IPS-NIHi11 (cell line): ENCODE results near the gene ZNF358.
A peak's percentile ranks its signal among the peaks of the same experiment; 100 is the strongest.

Experiments used
- DNase-seq: peaks from one replicate; pipeline ENCODE4 v3.0.0; 2012; ENCODE audit warnings: mixed read lengths, low spot score

Gene ZNF358

DNA sequence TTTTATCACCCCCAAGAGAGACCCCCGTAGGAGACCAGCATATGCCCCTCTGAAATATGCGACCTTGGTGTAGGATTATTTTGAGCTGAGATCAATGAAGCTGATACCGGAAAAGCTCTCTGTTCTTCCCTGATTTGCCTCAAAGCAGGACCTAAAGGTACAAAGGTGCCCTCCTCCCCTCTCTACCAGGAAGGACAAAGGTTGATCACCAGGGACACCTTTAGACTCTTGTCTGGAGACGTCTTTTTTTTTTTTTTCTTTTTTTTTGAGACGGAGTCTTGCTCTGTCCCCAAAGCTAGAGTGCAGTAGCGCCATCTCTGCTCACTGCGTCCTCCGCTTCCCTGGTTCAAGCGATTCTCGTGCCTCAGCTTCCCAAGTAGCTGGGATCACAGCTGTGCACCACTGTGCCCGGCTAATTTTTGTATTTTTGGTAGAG is 26.3 kb upstream of the ZNF358 start:
- DNase-seq: no peak

DNA sequence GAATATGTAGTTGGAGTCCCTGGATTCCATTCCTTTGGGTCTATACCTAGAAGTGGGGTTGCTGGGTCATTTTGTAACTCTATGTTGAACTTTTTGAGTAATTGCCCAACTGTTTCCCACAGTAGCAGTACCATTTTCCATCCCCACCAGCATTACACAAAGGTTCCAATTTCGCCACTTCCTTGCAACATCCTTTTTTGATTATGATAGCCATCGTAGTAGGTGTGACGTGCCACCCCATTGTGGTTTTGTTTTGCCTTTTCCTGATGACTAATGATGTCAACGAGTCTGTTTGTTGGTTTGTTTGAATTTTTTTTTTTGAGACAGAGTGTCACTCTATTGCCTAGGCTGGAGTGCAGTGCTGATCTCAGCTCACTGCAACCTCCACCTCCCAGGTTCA is 23.8 kb upstream of the ZNF358 start:
- DNase-seq: no peak

DNA sequence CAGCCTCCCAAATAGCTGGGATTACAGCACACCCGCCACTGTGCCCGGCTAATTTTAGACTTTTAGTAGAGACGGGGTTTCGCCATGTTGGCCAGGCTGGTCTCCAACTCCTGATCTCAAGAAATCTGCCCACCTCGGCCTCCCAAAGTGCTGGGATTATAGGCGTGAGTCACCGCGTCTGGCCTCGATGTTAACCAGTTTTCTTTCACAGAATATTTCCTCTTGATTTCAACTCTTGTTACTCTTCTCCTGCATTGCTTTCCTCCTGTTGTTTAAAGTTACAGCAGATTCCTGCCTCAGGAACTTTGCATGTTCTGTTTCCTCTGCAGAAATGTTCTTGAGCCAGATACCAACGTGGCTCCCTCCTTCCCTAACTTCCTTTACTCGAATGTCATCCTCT is 23.3 kb upstream of the ZNF358 start:
- no peak for DNase-seq

DNA sequence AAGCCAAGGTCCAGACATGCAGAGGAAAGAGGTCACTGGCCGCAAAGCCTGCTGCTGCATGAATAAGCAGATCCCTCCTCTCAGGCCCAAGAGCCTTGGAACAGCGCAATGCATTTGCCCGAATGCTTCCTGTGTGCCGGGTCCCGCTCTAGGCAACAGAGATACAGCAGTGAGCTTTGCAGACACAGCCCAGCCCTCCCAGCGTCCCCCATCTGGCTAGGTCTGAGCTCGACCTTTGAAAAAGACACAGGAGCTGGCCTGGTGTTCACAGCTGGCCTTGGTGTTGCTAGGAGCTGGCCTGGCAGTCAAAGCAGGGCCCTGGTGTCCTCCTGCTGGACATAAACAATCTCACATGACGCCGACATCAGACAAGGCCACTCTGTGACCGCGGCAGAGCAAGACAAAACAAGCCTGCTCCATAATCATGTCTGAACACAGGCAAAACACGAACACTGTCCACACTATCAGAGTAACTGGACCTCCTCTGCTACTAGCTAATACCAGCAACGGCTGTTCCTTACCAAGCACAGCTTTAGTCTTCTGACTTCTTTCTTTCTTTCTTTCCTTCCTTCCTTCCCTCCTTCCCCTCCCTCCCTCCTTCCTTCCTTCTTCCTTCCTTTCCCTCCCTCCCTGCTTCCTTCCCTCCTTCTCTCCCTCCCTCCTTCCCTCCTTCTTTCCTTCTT is 21.3 kb upstream of the ZNF358 start:
- no peak for DNase-seq

DNA sequence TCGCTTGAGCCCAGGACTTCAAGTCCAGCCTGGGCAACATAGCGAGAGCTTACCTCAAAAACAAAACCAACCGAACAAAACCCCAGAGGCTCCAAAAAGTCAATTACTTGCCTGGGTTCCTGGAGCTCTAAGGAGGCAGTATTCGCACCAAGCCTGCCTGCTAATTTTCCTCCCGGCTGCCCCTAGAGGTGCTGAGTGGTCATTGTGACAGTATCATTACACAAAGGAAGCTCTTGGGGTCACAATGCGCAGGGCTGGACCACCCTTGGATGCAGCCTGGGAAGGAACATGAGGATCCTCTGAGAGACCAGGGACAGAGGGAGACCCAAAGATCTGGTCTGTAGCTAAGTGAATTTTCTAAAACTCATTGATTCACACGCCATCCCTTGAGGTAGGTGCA is 18.6 kb upstream of the ZNF358 start:
- DNase-seq: no peak

DNA sequence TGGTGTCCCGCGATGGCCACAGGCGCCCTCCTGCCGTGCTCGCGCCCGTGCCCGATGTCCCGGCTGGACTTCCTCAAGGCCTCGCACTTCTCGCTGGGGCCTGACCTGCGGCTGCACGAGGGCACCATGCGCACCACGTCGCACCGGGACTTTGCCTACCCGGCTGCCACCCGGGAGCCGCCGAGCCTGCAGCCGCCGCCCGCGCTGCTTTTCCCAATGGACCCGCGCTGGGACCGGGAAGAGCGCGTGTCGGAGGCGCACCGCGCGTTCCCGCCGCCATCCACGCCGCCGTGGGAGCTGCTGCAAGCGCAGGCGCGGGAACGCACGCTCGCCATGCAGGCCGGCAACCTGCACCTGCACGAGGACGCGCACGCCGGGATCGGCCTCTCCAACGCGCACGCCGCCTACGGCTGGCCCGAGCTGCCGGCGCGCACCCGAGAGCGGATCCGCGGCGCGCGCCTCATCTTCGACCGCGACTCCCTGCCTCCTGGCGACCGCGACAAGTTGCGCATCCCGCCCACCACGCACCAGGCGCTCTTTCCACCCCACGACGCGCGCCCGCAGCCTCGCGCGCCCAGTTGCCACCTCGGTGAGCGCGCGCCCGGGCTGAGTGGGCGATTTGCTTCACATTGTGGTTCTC is 15.0 kb upstream of the ZNF358 start:
- DNase-seq: peak; percentile 91

DNA sequence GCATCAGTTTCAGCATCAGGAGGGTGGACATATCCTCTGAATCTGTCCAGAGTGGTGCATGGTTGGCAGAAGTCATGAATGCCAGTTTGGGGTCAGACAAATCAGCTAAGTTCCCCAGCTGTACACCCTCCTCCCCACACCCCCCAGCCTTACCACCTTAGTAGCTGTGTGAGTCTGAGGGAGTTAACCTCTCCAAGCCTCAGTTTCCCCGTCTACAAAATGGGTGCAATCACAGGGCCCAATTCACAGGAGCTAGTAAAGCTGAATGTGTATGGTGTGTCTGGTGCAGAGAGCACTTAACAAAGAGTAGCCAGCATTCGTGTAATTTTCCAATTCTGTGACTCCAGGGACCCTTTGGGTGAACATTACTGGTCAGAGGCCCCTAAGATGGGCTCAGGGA is 13.4 kb upstream of the ZNF358 start:
- no peak for DNase-seq

DNA sequence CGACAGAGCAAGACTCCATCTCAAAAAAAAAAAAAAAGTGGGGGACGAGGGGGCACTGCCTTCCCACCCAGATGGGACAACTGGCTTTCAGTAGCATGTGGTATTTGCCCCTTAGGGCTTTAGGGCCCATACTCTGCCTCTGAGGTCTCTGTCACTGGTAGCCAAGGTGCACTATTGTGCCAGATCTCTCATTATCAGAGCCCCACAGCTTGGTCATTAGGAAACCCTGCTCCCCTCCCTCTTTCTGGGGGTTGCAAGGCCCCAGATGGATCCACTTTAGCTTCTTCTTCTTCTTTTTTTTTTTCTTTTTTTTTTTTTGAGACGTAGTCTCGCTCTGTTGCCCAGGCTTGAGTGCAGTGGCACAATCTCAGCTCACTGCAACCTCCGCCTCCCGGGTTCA is 11.2 kb upstream of the ZNF358 start:
- no peak for DNase-seq

DNA sequence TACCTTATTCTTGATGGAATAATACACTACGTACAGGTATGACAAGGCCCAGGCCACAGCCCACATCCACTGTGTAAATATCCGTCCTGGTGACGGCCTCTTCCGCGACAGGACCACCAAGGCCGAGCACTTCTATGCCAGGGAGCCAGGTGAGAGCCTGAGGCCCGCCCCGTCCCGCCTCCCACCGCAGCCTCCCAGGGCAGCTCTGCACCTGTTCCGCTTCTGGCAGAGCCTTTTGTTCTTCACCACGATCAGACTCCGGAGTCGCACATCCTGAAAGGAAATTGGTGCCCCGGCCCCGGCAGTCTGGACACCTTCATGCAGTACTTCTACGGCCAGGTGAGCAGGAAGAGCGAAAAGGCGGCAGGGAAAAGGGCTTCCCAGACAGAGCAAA is 10.6 kb upstream of the ZNF358 start:
- no peak for DNase-seq

DNA sequence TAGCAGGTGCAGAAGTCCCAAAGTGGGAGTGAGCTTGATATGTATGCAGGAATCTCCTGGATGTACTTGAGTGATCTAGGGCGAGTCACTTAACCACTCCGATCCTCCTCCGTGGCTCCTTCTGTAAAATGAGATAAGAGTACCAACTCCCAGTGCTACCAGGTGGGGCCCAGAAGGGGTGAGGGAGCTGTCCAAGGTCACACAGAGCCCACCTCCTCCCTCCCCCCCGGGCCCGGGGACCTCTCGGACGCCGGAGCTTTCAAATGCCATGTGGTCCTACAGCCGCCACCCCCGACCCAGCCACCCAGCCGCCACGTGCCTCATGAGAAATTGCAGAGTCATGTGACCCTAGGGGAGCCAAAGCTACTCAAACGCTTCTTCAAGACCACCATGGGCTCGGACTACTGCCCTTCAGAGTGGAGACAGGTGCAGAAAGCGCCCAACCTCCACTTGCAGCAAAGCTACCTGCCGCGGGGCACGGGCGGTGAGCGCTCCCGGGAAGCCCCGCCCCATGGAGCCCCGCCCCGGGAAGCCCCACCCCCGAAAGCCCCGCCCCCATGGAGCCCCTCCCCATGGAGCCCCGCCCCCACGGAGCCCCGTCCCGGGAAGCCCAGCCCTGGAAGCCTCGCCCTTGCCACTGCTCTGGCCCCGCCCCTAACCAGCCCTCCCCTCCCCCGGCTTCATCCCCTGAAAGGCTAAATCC is 10.1 kb upstream of the ZNF358 start:
- peak; percentile 89 for DNase-seq

DNA sequence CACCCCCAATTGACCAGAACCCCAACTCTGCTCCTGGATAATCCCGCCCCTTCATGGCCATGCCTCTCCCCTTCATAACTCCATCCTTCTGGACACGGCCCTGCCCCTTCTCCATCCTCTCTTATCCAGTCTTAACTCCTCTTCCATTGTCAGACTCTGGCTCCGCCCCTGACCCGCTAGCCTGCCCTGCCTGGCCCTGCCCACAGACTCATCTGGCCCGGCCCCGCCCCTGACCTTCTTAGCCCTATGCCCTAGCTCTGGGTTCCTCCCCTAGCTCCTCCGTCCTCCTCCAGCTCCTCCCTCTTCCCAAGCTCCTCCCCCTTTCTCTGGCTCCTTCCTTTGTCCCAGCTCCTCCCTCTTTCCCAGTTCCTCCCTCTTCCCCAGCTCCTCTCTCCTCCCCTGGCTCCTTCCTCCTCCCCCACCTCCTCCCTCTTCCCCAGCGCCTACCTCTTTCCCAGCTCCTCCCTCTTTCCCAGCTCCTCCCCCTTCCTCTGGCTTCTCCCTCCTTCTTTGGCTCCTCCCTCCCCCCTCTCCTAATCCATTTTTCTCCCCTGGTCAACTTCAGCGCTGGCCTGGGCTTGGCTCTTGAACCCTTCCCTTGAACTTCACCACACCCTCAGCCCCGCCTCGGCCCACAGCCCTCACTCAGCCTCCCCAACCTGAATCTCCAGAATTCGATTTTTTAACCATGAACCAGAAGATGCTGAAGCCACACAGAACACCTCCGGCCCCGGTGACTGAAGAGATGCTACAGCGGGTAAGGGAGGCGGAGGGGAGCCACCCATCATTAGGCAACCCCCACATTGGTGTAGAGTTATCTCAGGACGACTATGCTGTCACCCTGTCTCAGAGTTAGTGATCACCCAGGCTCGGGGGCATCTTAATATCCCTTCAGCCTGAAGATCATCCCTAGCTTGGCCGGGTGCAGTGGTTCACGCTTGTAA is 9.2 kb upstream of the ZNF358 start:
- peak; percentile 74 for DNase-seq

DNA sequence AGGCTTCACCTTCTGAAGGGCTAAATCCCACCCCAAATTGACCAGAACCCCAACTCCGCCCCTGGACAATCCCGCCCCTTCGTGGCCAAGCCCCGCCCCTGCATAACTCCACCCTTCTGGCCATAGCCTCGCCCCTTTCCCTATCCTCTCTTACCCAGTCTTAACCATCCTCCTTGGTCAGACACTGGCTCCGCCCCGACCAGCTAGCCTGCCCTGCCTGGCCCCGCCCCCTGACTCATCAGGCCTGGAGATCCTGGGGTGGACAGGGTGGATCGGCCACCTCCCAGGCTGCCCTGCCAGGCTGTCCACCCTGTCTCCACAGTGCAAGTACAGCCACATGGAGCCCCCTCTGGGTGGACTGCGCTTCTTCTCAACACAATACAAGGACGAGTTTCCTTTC is 8.0 kb upstream of the ZNF358 start:
- DNase-seq: peak; percentile 82

DNA sequence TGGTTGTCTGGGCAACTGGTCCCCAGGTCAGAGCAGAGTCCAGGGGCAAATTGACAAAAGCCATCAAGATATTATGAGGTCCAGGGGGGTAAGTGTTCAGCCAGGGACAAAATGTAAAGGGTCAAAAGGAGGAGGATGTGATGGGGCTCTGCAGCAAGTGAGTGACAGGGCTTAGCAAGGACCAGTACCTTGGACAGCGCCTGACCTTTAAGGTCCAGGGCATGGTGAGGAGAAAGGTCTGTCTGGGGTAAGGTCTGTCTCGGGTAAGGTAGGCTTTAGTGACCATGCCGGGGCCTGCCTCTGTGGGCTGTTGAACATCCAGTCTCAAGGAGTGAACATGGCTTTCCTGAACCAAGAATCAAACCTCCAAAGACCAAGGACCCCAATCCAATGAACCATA is 6.3 kb upstream of the ZNF358 start:
- no peak for DNase-seq

DNA sequence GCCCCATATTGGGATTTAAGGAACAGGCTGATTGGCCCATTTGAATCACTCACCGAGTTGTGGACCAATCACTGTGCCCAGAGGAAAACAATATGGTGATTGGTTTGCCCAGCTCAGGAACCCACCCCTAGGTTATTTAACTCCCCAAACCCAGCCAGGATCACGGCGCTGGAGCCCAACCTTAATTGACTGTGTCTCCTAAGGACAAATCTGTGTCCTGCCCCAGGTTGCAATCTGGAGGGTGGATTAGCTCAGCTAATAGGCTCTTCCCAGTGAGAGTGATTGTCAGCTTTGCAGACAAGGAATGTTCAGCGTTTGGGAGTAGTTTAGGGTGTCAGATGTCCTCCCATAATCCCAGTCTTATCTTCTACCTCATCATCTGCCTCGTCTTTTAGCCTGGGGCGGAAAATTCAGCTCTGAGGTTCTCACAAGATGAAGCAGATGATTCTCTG is 3.5 kb upstream of the ZNF358 start:
- no peak for DNase-seq

DNA sequence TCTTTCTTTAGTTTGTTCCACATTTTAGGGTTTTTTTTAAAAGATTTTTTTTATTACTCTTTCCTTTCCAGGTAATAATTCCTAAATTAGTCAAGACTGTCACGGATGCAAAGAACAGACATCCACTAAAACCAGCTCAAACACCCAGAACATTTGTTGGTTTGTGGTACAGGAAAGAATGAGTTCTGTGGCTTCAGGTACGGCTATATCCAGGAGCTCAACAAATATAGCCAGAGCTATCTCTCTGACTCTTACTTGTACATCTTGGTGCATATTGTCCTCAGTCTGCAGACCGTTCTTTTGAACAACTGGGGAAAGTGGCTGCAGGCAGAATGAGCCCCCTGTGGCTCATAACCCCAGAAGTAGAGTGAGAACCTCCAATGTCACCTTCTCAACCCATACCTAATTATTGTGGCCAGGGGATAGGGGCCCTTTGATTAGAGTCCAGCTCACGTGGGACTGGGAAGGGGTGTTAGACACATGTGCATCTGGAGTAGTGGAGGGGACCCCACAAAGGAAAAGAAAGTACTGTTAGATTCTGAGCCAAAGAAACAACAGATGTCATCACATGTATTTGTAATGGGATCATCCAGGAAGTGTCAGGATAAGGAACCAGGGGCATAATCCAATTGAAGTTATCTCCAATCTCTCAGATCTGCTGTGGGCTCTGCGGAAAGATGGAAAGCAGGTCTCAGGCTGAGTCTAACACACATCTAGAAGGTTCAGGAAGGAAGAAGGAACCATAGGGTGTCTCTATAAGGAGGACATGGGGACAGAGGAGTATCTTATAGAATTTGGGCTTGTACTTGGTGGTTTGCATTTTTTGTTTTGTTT is 1.9 kb upstream of the ZNF358 start:
- DNase-seq: no peak

DNA sequence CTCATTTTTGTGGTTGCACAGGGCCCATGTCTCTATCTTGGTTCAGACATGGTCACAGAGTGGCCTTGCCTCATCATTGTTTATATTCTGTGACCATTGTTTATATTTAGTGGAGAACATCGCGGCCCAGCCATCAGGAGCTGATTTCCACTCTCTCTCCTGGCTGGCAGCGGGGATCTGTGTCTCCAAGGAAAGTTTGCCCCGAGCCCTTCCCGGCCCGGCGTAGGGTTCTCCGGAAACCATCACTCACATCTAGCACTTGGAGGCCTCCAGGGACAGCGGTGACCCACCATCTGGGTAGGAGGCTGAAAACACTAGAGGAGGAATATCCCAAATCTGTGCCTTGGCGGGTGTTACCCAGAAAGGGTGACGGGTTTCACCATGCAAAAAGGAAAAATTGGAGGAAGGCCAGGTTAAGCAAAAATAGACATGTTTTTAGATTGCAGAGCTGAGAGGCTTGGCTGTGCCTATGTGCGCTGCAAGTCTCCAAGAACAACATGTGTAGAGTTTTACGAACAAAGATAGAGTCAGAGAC is 726 bp upstream of the ZNF358 start:
- no peak for DNase-seq

DNA sequence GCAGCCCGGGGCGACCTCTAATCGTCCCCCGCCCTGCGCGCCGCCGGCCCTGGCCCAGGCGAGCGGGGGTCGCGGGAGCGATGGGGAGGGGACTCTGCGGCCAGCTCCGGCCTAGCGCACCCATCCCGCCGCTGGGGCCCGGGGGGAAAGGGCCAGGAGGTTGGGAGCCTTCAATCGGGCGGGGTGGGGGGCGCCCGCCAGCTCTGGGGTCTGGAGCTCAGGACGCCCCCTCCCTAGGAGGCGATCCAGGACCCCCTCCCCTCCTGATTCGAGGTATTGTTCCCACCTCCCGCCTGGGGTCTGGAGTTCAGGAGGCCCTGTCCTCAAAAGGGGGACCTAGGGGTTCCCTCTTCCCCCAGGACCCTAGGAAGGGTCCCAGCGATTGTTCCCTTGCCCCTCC is 430 bp downstream of the ZNF358 start:
- DNase-seq: no peak

DNA sequence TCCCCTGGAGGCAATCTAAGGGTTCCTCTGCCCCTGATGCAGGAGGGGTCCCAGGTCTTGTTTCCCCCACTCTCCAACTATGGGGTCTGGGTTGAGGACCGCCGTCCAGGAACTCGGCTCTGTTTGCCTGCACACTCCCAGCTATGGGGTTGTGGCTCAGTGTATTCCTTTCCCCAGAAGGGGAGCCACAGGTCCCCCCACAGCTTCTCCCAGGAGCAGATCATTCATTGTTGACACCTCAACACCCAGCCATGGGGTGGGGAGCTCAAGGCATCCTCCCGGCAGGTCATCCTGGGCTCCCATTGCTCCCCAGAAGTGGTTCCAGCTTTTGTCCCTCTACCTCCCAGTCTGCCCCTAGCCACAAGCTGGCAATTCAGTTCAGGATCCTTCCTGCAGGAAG is 975 bp downstream of the ZNF358 start:
- DNase-seq: no peak

DNA sequence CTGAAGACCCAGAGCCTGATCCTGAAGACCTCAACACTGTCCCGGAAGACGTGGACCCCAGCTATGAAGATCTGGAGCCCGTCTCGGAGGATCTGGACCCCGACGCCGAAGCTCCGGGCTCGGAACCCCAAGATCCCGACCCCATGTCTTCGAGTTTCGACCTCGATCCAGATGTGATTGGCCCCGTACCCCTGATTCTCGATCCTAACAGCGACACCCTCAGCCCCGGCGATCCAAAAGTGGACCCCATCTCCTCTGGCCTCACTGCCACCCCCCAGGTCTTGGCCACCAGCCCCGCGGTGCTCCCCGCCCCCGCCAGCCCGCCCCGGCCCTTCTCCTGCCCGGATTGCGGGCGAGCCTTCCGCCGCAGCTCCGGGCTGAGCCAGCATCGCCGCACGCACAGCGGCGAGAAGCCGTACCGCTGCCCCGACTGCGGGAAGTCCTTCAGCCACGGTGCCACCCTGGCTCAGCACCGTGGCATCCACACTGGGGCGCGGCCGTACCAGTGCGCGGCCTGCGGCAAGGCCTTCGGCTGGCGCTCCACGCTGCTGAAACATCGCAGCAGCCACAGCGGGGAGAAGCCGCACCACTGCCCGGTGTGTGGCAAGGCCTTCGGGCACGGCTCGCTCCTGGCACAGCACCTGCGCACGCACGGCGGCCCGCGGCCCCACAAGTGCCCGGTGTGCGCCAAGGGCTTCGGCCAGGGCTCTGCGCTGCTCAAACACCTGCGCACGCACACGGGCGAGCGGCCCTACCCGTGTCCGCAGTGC is 3.6 kb downstream of the ZNF358 start:
- DNase-seq: no peak
